Liver (tissue), 9 donors: ENCODE measurements around the gene PIK3R6. TPM values are rescaled to one million over a fixed set of nuclear protein-coding genes. Genes with fewer than 3 reads are reported as not detected.

Experiments used
- DNase-seq: peaks from one replicate; pipeline ENCODE4 v3.0.0-alpha.2; 2017; ENCODE audit warnings: low spot score
- H3K27ac ChIP-seq, 2 donors: one replicate each; pipeline ENCODE4 v1.7.0; 2013; ENCODE audit warnings: inconsistent platforms in 2 of 2, low read length in 2 of 2, control low read depth in 1 of 2, low read depth in 1 of 2, mild to moderate bottlenecking in 1 of 2
- H3K27me3 ChIP-seq, 4 donors: one replicate each; pipeline versions ENCODE4 v1.6.1 to v1.7.0; 2013; ENCODE audit warnings: low read length in 3 of 4, inconsistent platforms in 1 of 4, mild to moderate bottlenecking in 1 of 4, moderate library complexity in 1 of 4; ENCODE audit not compliant: control insufficient read depth in 4 of 4, insufficient read depth in 4 of 4
- H3K36me3 ChIP-seq, 4 donors: one replicate each; pipeline versions ENCODE4 v1.6.1 to v1.7.0; 2013; ENCODE audit warnings: low read length in 3 of 4, mild to moderate bottlenecking in 3 of 4, low read depth in 1 of 4, moderate library complexity in 1 of 4; ENCODE audit not compliant: control insufficient read depth in 4 of 4, insufficient read depth in 3 of 4
- H3K4me1 ChIP-seq, 4 donors: one replicate each; pipeline versions ENCODE4 v1.6.1 to v1.7.0; 2013; ENCODE audit warnings: low read length in 3 of 4, mild to moderate bottlenecking in 3 of 4, moderate library complexity in 1 of 4; ENCODE audit not compliant: control insufficient read depth in 4 of 4, insufficient read depth in 4 of 4
- H3K4me3 ChIP-seq, 3 donors: one replicate each; pipeline versions ENCODE4 v1.6.1 to v1.7.0; 2013; ENCODE audit warnings: low read length in 3 of 3, control low read depth in 1 of 3, low read depth in 1 of 3, mild to moderate bottlenecking in 1 of 3
- H3K9ac ChIP-seq, 2 donors: one replicate each; pipeline ENCODE4 v1.7.0; 2013; ENCODE audit warnings: low read length in 2 of 2, mild to moderate bottlenecking in 2 of 2, moderate library complexity in 2 of 2, control low read depth in 1 of 2, low read depth in 1 of 2
- H3K9me3 ChIP-seq, 4 donors: one replicate each; pipeline versions ENCODE4 v1.6.1 to v1.7.0; 2013; ENCODE audit warnings: low read length in 3 of 4; ENCODE audit not compliant: control insufficient read depth in 4 of 4
- ATF3 ChIP-seq: IDR thresholded peaks from 2 replicates; pipeline ENCODE4 v1.6.1; 2016; ENCODE audit warnings: antibody characterized with exemption
- CTCF ChIP-seq: fragments of 150-350 bp; IDR thresholded peaks from 2 replicates; pipeline ENCODE4 v1.5.1; 2017; ENCODE audit warnings: improper control_type of control experiment, low read depth, low read length; ENCODE audit not compliant: missing input control
- EGR1 ChIP-seq, 2 donors: IDR thresholded peaks; 2 replicates each; pipeline ENCODE4 v1.6.1; 2016 to 2018; ENCODE audit warnings: antibody characterized with exemption in 2 of 2, low read depth in 2 of 2
- FOXA1 ChIP-seq: IDR thresholded peaks from 2 replicates; pipeline ENCODE4 v1.6.1; 2016; ENCODE audit warnings: antibody characterized with exemption
- FOXA2 ChIP-seq: IDR thresholded peaks from 2 replicates; pipeline ENCODE4 v1.6.1; 2016; ENCODE audit warnings: antibody characterized with exemption
- GABPA ChIP-seq, 2 donors: IDR thresholded peaks in 1 of 2; conservative IDR thresholded peaks in 1 of 2; 2 replicates each; pipeline ENCODE4 v1.6.1; 2016; ENCODE audit warnings: antibody characterized with exemption in 2 of 2, mild to moderate bottlenecking in 1 of 2, moderate library complexity in 1 of 2
- HNF4G ChIP-seq: IDR thresholded peaks from 2 replicates; pipeline ENCODE4 v1.6.1; 2016; ENCODE audit warnings: antibody characterized with exemption
- JUND ChIP-seq, 2 donors: IDR thresholded peaks; 2 replicates each; pipeline ENCODE4 v1.6.1; 2016; ENCODE audit warnings: antibody characterized with exemption in 2 of 2
- MAX ChIP-seq: IDR thresholded peaks from 2 replicates; pipeline ENCODE4 v1.6.1; 2016; ENCODE audit warnings: antibody characterized with exemption
- RAD21 ChIP-seq, 2 donors: IDR thresholded peaks; 2 replicates each; pipeline ENCODE4 v1.6.1; 2016; ENCODE audit warnings: antibody characterized with exemption in 2 of 2, mild to moderate bottlenecking in 2 of 2
- REST ChIP-seq: IDR thresholded peaks from 2 replicates; pipeline ENCODE4 v1.6.1; 2016; ENCODE audit warnings: antibody characterized with exemption, mild to moderate bottlenecking
- RXRA ChIP-seq, 2 donors: IDR thresholded peaks; 2 replicates each; pipeline ENCODE4 v1.6.1; 2017 to 2018; ENCODE audit warnings: antibody characterized with exemption in 2 of 2, mild to moderate bottlenecking in 1 of 2
- TAF1 ChIP-seq: conservative IDR thresholded peaks from 2 replicates; pipeline ENCODE4 v1.6.1; 2016; ENCODE audit warnings: antibody characterized with exemption, mild to moderate bottlenecking
- ZBTB33 ChIP-seq: IDR thresholded peaks from 2 replicates; pipeline ENCODE4 v1.6.1; 2016; ENCODE audit warnings: antibody characterized with exemption
- WGBS: extraction: QIAGEN DNeasy Blood & Tissue Kit; methylation state at CpG from one replicate; pipeline ENCODE4 v1.1.7; 2013; 5-methylcytosine and 5-hydroxymethylcytosine counted together
- polyA plus RNA-seq, 2 donors: library from polyadenylated mRNA; stranded (reverse) in 1 of 2; unstranded in 1 of 2; fragments of 200-250 nt in 1 of 2; fragments of >200 nt in 1 of 2; fragmentation: Nextera tagmentation in 1 of 2; extraction: Ambion mirVana in 1 of 2; gene quantifications; one replicate each; pipeline versions ENCODE4 v1.2.1 to v1.2.3, GENCODE V29; 2013 to 2015
- total RNA-seq, 2 donors: library from RNA; depleted of rRNA; stranded (reverse); fragments of >200 nt; gene quantifications; one replicate each; pipeline ENCODE4 v1.2.3, GENCODE V29; 2014
- donor health status: healthy.
- donor health status: healthy.
- donor health status: healthy.
- donor health status: healthy.
- donor health status: healthy.

PIK3R6 gene
- total and polyA plus RNA-seq, 4 donors = 0.15 to 0.37 (median 0.18) TPM

- Histone ChIP-seq H3K4me1 (no peaks in the 10 kb centered on the region), H3K27me3 (peaks cover 0 to 6% (median under 1%) of the 10 kb centered on the region in 4 donors), H3K36me3 (no peaks in the 10 kb centered on the region), H3K9me3 (no peaks in the 10 kb centered on the region), H3K9ac (no peak overlapping the region), H3K4me3 (no peak overlapping the region), H3K27ac (no peak overlapping the region)
- no peak for DNase-seq
- TF ChIP-seq ZBTB33 (no peak), EGR1 (IDR thresholded peaks at IDR 0.05; ENCODE audit: low read depth in 2 of 2) (no peak), ATF3 (no peak), RAD21 (IDR thresholded peaks at IDR 0.05) (no peak), HNF4G (no peak), RXRA (IDR thresholded peaks at IDR 0.05) (no peak), FOXA1 (no peak), MAX (no peak)
- WGBS = 87% methylated on average over 5 of the region's 5 CpGs
Observed at GRCh38 chr17:8851600-8851999, 15.9 kb downstream of the PIK3R6 start.

GRCh38 chr17:8849311-8850041, 18.0 kb downstream of the PIK3R6 start:
- H3K9ac ChIP-seq = no peak overlapping the region
- no peak for DNase-seq
- no peaks in the 10 kb centered on the region for H3K36me3 ChIP-seq
- no peak overlapping the region for H3K27ac ChIP-seq
- 66% methylated on average over 4 of the region's 4 CpGs for WGBS
- H3K9me3 ChIP-seq = no peaks in the 10 kb centered on the region
- peaks cover 0 to 6% (median under 1%) of the 10 kb centered on the region in 4 donors for H3K27me3 ChIP-seq
- H3K4me1 ChIP-seq = no peaks in the 10 kb centered on the region
- no peak for TF ChIP-seq FOXA1
- H3K4me3 ChIP-seq = no peak overlapping the region

- no peaks in the 10 kb centered on the region for H3K9me3 ChIP-seq
- peaks cover 0 to 6% (median under 1%) of the 10 kb centered on the region in 4 donors for H3K27me3 ChIP-seq
- no peak overlapping the region for H3K27ac ChIP-seq
- H3K9ac ChIP-seq = no peak overlapping the region
- TF ChIP-seq JUND (IDR thresholded peaks at IDR 0.05) (no peak), MAX (no peak), REST (no peak), TAF1 (no peak), FOXA1 (no peak), FOXA2 (no peak), CTCF (no peak), GABPA (IDR thresholded peaks at IDR 0.05 in 1 of 2, conservative IDR thresholded peaks at IDR 0.05 in 1 of 2) (no peak), RXRA (IDR thresholded peaks at IDR 0.05) (no peak)
- H3K36me3 ChIP-seq = no peaks in the 10 kb centered on the region
- no peak overlapping the region for H3K4me3 ChIP-seq
- WGBS = 83% methylated on average over 2 of the region's 2 CpGs
- no peak for DNase-seq
- H3K4me1 ChIP-seq = no peaks in the 10 kb centered on the region
Observed at GRCh38 chr17:8847891-8848290, 19.6 kb downstream of the PIK3R6 start.
